Vagina (tissue), 2 donors: ENCODE results near the gene GOLIM4. TPM values are rescaled to one million over a fixed set of nuclear protein-coding genes. Genes with fewer than 3 reads are reported as not detected.

Experiments used
- DNase-seq, 2 donors: peaks; one replicate each; pipeline ENCODE4 v3.0.0-alpha.2; 2017; ENCODE audit errors: extremely low spot score in 2 of 2
- H3K27ac ChIP-seq: fragments of 200-600 bp; sonication (generic); one replicate; pipeline ENCODE4 v1.5.1; 2019
- H3K27me3 ChIP-seq: fragments of 200-600 bp; sonication (generic); one replicate; pipeline ENCODE4 v1.5.1; 2019
- H3K36me3 ChIP-seq, 2 donors: fragments of 200-600 bp; sonication (generic); one replicate each; pipeline ENCODE4 v1.5.1; 2017 to 2019
- H3K4me1 ChIP-seq: fragments of 200-600 bp; sonication (generic); one replicate; pipeline ENCODE4 v1.5.1; 2019
- H3K4me3 ChIP-seq, 2 donors: fragments of 200-600 bp; sonication (generic); 1 replicate in 1 of 2; 2 replicates in 1 of 2; pipeline ENCODE4 v1.5.1; 2016 to 2019
- H3K9me3 ChIP-seq: fragments of 200-600 bp; sonication (generic); one replicate; pipeline ENCODE4 v1.5.1; 2019
- POLR2A ChIP-seq, 2 donors: fragments of 450-650 bp; IDR thresholded peaks; one replicate each; pipeline ENCODE4 v1.6.1; 2017; ENCODE audit warnings: antibody characterized with exemption in 2 of 2, mild to moderate bottlenecking in 2 of 2, moderate library complexity in 2 of 2
- POLR2AphosphoS5 ChIP-seq, 2 donors: sonication (generic); formaldehyde crosslinking; IDR thresholded peaks; one replicate each; pipeline ENCODE4 v1.9.0; 2017; ENCODE audit warnings: antibody characterized with exemption in 2 of 2, mild to moderate bottlenecking in 2 of 2, low read depth in 1 of 2; ENCODE audit not compliant: insufficient read depth in 1 of 2
- intact Hi-C: fragments of 100-400 bp; cut with DNase I; formaldehyde crosslinking; loops from one replicate; pipeline ENCODE4 v1.15.1; 2023
- total RNA-seq: library from RNA; depleted of rRNA; stranded (reverse); fragments of >200 nt; gene quantifications from one replicate; pipeline ENCODE4 v1.2.3, GENCODE V29; 2016
- TF ChIP-seq, protein P1 (sequence below), 3 experiments: fragments of 450-650 bp in 2 of 3; fragments of 200-600 bp in 1 of 3; sonication (generic) in 1 of 3; IDR thresholded peaks; one replicate each; pipeline ENCODE4 v1.5.1; 2017 to 2019; ENCODE audit warnings: antibody characterized with exemption in 3 of 3, mild to moderate bottlenecking in 2 of 3, moderate library complexity in 2 of 3

The GOLIM4 gene
- total RNA-seq, 1 donor from 2014 or later = 36.8 TPM

DNA sequence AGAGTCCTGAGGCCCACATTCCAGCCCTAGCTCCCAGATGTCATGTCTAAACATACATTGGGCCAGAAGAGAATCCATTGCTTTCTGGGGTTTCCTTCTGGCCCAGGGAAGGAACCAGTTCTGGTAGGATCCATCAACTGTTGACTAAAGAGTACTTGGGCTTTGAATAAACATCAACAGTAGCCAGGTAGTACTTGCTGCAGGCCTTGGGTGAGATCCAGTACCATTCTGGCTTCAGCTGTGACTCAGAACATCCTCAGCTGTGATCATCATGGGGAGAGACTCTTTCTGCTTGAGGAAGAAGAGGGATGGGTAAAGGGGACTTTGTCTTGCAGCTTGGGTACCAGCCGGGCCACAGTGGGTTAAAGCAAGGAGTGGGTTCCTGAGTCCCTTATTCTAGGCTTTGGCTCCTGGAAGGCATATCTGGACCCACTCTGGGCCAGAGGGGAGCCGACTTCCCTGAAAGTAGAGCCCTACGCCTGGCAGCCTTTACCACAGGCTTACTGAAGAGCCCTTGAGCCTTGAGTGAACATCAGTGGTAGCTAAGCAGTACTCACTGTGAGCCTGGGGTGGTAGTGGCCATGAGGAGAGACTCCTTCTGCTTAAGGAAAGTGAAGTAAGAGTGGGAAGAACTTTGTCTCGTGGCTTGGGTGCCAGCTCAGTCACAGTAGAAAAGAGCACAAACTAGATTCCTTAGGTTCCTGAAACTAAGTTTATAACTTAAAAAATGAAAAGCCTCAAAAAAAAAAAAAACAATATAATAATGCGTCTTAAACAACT lies 128.3 kb downstream of the GOLIM4 start:
- Histone ChIP-seq H3K4me3 (no peak overlapping the region), H3K36me3 (no peaks in the 10 kb centered on the region), H3K4me1 (no peaks in the 10 kb centered on the region), H3K27me3 (no peaks in the 10 kb centered on the region), H3K27ac (no peak overlapping the region), H3K9me3 (no peaks in the 10 kb centered on the region)
- DNase-seq = no peak
- intact Hi-C loops = no loop called here
- no peak for TF ChIP-seq POLR2A (IDR thresholded peaks at IDR 0.05)
- TF ChIP-seq POLR2AphosphoS5 (IDR thresholded peaks at IDR 0.05; ENCODE audit: insufficient read depth in 1 of 2, low read depth in 1 of 2) = no peak
- TF ChIP-seq, protein P1, sequence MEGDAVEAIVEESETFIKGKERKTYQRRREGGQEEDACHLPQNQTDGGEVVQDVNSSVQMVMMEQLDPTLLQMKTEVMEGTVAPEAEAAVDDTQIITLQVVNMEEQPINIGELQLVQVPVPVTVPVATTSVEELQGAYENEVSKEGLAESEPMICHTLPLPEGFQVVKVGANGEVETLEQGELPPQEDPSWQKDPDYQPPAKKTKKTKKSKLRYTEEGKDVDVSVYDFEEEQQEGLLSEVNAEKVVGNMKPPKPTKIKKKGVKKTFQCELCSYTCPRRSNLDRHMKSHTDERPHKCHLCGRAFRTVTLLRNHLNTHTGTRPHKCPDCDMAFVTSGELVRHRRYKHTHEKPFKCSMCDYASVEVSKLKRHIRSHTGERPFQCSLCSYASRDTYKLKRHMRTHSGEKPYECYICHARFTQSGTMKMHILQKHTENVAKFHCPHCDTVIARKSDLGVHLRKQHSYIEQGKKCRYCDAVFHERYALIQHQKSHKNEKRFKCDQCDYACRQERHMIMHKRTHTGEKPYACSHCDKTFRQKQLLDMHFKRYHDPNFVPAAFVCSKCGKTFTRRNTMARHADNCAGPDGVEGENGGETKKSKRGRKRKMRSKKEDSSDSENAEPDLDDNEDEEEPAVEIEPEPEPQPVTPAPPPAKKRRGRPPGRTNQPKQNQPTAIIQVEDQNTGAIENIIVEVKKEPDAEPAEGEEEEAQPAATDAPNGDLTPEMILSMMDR (IDR thresholded peaks at IDR 0.05) = no peak
